Measurements from ENCODE around the gene SKIL.

Gene SKIL

DNA sequence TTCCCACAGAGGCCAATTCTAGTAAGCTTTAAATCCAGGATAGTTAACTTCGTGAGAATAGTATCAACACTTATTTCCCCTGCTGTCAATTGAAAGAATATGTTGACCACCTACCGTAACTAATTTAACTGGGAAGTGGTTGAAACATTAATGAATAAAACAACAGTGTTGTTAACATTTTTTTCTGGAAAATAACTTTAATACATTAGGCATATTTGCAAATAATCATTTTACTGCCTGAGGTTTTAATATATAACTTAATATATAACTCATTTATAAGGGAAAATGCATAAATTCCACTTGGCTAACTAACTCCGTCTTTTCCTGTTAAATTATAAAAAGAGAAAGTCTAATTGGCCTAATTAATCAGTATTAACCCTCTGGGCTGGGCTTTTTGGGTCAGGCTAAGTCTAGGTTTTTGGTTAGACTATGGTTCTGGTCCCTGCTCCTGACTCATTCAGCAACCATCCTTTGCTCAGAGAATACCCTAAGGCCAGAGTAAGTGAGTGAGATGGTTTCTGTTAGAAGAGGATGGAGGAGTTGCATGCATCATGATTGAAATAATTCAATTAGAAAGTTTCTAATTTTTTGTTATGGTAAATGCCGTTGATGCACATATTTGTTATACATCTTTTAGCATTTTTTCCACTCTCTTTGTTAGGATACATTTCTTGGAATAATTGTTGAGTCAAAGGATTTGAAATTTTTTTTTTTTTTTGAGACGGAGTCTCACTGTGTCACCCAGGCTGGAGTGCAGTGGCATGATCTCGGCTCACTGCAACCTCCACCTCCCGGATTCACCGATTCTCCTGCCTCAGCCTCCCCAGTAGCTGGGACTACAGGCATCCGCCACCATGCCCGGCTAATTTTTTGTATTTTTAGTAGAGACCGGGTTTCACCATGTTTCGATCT, 10.8 kb upstream of the SKIL start:
- DNase-seq (ENCODE audit: low spot score) = no peak

DNA sequence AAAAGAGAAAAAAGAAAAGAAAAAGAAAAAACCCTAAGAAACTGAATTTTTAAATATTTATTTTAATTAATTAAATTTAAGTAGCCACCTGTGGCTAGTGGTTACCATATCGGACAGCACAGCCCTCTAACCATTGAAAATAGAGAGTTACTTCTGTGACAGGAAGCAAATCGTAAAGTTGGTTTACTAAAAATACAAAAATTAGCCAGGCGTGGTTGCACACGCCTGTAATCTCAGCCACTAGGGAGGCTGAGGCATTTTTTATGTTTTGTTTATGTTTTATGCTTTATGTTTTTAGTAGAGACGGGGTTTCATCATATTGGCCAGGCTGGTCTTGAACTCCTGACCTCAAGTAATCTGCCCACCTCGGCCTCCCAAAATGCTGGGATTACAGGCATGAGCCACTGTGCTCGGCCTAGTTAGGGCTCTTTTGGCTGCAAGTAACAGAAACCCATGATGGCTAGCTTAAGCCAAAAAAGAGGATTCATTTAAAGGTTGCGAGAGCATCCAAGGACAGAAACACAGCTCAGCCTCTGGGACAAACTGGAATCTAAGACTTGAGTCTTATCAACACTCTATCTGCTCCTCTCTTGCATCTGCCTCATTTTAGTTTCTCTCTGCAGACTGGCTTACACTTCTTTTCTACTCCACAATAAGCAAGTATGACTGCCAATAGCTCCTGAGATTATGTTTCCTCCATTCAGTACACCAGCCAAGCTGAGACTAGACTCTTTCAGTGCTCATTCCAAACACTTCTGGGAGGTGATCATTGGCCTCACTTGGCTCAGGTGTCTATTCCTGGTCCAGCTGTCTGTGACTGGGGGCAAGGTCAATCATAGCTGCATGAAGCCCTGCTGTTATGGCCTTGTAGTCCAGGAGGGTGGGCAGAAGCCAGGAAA, 6.8 kb upstream of the SKIL start:
- DNase-seq (ENCODE audit: low spot score) = no peak

DNA sequence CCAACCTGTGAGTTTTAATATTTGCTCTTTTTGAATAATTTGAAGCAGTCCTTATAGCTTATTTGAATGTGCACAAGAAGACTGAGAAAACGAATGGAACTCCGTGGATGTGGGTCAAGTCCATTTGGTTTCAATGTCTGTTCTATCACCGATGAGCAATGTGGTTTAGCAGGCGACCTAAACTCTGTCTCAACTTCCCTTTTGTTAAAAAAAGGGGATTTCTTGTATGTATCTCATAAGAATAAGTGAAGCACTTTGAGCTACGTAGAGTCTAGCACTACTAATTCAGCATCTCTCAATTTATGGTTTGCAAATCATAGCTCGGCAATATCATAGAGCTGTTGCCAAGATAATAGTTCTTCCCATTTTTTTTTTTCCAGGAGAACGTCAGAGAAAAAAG, 4.6 kb upstream of the SKIL start:
- no peak for DNase-seq (ENCODE audit: low spot score)

DNA sequence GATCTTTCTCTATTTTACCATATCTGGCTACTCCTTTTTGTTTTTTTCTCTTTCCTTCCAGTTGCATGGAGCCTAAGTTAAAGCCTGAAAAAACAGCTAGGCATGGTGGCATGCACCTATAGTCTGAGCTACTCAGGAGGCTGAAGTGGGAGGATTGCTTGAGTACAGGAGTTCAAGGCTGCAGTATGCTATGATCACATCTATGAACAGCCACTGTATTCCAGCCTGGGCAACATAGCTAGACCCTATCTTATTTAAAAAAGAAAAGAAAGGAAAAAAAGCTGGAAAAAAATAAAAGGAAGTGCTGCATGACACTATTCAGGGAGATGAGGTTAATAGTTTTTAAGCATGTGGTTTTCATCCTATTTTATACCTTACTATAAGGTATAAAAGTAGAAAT, 4.0 kb upstream of the SKIL start:
- no peak for DNase-seq (ENCODE audit: low spot score)

DNA sequence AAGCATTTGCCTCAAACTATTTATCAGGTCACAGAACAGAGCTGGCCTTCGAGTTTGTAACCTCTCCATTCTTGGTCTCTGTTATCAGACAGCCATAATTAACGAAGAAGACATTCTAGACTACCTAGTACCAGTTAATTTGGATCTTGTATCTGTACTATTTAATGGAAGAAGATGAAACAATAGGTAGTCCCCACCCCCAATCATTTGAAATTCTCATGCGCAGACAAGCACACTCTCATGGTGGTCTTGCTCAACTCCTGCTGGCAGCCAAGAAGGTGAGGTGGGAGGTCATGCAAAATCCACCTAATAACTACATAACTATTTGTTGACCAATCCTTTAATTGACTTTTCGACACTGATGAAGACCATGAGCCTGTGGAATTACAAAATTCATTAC, 2.8 kb upstream of the SKIL start:
- DNase-seq (ENCODE audit: low spot score) = no peak

DNA sequence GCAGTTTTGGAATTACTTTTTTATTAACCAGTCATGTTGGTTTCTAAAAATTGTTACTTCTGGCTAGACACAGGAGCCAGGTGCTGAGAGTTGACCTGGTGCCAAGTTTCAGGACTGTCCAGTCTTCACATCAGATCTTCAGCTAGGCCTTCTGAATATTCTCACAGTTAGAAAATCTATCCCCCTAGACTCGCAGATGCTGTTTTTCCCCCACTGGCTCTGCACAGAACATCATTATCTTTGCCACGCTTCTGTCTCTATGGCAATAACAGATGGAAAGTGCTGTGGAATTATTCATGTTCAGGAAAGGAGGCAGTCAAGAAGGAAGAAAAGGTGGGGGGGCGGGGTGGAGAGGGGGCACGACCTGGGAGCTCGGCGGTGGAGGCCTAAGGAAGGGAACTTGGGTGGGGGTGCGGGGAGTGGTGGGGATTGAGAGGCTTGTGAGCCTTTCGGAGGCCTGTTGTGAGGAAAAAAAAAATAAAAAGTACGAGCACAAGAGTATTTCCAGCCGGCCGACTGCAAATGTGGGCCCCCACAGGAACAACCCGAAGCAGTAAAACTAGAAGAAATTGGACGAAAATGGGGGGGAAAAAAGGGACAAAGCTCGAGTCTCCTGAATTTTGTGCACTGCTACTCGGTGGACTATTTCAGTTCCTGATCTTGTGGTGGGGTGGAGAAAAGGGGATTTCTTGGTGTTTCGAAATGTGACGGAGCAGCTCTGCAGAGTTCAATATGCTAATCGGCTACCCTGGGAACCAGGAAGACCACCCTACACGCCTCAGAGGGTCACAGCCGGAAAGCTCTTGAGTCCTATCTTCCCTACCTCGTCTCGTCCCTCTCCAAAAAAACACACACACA, 1.5 kb upstream of the SKIL start:
- DNase-seq (ENCODE audit: low spot score) = peak; percentile 79

DNA sequence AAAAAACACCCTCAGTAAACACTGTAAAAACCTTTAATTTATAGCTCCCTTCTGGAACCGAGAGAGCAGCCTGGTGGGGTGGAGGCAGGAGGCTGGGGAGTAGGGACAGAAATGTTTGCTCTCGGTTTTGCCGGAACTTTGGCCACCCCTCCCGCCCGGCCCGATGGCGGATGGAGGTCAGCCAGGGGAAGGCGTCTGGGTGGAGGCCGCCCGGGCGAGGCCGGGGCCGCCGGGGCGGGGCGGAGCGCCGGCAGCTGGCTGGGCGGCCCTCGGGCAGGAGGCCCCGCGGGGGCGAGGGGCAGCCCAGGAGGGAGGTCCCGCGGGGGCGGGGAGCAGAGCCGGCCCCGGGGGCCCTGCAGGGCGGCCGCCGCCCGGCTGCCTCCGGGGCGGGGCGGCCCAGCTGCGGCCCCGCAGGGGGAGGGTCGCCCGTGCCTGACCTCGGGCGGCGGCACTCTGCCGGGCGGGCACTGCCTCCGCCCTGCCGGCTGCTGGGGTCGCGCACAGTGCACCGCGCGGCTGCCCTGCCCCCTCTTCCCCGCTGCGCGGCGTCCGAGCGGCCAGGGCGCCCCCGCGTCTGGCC, 829 bp upstream of the SKIL start:
- DNase-seq (ENCODE audit: low spot score) = no peak

DNA sequence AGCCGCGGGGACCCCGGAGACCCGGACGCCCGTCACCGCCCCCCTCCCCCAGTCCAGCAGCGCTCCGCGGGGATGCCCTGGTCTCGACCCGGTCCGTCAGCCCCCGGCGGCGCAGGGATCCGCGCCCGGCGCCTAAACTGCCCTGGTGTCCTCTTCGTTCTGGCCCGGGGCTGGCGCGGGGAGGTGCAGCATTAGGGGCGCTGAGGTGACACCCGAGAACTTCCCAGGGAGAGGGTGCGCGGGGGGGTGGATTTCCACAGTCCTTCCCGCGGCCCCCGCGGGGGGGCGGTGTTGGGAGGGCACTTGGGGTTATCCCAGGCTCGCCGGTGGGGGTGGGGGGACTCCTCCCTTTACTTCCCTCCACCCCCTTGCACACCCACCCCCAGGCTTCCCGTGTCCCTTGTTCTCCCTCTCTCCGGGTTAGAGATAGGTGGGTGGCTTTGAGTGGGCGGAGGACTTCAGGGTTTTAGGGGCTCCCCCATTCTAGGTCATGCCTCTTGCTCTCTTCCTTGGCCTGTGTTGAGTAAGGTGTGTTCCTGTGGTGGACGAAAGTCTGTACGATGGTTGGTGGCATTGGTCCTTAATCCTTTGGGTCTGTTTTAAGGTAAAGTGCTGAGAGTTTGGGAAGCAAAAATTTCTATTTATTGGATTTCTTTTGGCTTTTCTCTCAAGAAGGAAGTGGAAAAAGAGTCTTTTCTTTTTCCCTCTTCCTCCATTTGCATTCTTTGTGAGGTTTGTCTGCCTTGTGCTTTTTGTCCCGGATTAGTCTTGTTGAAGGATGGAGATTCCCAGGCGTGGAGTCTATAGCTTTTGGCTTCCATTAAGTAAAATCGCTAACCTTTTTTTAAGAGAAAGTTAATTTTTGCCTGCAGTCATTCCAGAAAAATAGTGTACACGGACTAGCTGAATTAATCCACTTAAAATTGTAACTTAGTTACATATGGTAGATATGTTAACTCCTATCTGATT, 811 bp downstream of the SKIL start:
- DNase-seq (ENCODE audit: low spot score) = peak; percentile 77

DNA sequence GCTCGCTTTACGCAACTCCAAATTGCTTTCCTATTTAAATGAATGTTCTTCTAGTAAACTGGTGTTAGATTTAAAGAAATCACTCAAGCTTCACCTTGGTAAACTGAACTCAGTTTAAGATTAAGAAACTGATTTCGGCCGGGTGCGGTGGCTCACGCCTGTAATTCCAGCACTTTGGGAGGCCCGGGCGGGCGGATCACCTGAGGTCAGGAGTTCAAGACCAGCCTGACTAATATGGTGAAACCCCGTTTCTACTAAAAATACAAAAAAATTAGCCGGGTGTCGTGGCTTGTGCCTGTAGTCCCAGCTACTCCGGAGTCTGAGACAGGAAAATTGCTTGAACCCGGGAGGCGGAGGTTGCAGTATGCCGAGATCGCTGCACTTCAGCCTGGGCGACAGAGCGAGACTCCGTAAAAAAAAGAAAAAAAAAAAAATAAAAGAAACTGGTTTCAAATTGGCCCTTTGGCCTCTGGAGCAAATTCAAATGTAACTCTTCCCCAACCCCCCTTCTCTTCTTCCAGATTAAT, 1.7 kb downstream of the SKIL start:
- DNase-seq (ENCODE audit: low spot score) = no peak

DNA sequence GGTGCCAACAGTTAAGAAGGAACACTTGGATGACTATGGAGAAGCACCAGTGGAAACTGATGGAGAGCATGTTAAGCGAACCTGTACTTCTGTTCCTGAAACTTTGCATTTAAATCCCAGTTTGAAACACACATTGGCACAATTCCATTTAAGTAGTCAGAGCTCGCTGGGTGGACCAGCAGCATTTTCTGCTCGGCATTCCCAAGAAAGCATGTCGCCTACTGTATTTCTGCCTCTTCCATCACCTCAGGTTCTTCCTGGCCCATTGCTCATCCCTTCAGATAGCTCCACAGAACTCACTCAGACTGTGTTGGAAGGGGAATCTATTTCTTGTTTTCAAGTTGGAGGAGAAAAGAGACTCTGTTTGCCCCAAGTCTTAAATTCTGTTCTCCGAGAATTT, 3.0 kb downstream of the SKIL start:
- no peak for DNase-seq (ENCODE audit: low spot score)

DNA sequence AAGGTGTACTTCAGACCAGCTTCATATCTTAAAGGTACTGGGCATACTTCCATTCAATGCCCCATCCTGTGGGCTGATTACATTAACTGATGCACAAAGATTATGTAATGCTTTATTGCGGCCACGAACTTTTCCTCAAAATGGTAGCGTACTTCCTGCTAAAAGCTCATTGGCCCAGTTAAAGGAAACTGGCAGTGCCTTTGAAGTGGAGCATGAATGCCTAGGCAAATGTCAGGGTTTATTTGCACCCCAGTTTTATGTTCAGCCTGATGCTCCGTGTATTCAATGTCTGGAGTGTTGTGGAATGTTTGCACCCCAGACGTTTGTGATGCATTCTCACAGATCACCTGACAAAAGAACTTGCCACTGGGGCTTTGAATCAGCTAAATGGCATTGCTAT, 3.4 kb downstream of the SKIL start:
- DNase-seq (ENCODE audit: low spot score) = no peak

DNA sequence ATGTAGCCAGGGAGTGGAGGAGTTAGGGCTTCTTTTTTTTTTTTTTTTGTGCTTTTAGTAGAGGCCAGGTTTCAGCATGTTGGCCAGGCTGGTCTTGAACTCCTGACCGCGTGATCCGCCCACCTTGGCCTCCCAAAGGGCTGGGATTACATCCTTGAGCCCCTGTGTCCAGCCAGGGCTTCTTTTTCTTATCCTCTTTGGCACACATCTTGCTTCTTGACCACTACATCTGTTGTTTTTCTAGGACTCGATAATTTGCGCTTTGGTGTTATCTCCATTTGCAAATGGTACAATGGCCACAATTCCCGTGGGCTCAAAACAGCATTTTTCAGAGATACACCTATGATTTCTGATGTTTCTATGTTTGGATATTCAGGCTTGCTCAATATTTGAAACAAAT, 4.2 kb downstream of the SKIL start:
- no peak for DNase-seq (ENCODE audit: low spot score)

DNA sequence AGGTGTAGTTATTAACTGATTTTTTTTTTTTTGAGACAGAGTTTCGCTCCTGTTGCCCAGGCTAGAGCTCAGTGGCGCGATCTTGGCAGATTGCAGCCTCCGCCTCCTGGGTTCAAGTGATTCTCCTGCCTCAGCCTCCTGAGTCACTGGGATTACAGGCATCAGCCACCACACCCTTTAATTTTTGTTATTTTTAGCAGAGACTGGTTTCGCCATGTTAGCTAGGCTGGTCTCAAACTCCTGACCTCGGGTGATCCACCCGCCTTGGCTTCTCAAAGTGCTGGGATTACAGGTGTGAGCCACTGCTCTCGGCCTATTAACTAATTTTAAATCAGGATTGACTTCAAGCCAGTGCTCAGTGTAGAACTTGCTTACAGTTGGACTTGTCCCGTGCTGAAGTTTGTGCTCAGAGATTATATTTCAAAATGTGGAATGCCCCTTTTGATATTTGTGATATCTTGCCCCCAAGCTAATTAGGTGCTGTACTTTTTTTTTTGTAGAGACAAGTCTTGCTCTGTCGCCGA, 6.0 kb downstream of the SKIL start:
- DNase-seq (ENCODE audit: low spot score) = no peak

DNA sequence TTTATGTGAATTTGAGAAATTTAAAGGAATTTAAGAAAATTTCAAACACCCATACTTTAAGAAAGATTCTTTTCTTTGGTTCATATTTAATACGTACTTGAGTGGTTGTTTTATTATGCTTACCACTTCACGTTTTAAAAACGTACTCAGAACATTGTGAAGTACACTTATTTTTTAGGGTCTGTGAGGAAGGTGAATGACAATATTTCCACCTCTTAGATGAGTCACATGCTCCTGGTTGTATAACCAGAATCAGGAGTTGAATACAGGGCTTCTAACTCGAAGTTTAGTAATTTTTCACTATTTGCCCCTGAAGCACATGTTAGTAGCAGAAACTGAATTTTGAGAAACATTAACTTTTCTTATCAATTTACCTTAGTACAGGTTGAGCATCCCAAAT, 7.5 kb downstream of the SKIL start:
- DNase-seq (ENCODE audit: low spot score) = no peak

DNA sequence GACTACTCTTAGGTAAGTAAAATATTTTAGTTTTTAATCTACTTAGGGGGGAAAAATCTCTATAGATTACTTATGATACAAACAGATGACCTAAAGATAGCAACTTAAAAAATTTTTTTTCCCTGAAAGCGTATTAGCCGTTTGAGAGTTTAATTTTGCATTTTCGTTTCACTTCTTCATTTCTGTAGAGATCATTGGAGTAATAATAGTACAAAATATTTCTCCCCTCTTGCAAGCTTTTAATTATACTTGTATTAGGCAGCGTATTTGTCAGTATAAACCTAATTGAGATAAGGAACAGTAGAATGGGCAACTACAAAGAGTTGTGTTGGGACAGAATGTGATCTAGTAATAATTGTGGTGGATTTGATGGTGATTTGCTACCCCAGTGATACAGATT, 10.3 kb downstream of the SKIL start:
- no peak for DNase-seq (ENCODE audit: low spot score)

DNA sequence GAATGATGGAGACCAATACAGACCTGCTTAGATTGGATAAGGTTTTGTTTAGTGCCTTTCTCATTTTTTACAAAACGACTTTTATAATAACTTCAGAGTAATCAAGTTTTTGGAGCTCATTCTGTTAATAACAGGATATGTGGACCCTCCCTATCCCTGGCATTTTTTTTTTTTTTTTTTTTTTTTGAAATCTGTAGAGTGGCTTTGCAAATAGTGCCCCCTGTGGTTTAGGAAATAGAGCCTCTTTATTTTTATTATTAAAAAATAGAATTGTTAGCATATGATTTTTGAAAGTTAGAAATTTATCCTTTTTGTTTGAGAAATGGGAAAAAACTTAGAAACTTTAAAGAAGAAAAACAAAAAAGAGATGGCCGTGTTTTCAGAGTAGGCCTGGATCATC, 11.4 kb downstream of the SKIL start:
- no peak for DNase-seq (ENCODE audit: low spot score)

DNA sequence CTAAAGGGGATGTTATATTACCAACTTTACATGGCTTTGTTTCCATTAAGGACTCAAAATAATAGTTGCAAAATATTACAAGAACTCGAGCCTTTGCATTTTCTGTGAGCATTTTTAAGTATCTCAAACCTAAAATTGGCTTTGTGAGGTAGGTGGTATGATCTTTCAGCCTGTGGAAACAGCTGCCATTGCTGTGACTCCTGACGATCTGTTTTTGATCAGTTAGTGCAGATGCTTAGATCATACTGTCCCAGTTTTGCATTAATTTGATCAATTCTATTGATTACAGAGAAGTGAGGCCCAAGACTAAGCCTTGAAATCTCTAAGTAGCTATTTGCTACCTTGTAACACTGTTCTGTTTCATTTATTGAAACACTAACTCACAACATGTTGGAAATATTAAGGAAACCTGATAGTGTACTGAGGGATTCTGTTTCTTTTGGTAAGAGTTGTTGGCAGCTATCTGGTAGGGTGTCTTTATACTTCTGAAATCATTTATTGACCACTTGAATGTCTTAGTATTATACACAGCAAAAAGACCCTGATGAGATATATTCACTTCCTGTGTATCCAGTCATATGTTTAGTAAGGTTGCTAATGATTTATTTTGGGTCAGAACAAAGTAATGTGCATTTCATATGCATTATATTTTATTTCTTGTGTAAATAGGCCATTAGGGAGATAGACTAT, 14.8 kb downstream of the SKIL start:
- DNase-seq (ENCODE audit: low spot score) = peak; percentile 33

DNA sequence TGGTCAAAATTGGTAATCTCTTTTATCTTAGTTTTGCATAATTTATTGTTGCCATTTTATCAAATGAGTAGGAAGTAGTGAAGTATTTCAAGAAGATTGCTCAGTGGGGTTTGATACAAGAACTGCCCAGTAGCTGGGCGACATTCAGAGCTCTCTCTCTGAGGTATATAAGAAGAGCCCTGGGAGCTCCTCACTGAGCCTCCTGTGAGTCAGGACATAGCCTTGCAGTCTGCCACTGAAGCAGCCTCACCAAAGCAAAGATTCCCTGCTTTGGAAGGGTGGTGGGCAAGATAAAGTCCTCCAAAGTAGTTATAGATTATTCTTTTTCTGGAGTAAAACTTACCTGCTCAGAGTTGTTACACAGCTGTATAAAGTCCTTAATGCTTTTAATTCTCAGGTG, 26.1 kb downstream of the SKIL start:
- no peak for DNase-seq (ENCODE audit: low spot score)

DNA sequence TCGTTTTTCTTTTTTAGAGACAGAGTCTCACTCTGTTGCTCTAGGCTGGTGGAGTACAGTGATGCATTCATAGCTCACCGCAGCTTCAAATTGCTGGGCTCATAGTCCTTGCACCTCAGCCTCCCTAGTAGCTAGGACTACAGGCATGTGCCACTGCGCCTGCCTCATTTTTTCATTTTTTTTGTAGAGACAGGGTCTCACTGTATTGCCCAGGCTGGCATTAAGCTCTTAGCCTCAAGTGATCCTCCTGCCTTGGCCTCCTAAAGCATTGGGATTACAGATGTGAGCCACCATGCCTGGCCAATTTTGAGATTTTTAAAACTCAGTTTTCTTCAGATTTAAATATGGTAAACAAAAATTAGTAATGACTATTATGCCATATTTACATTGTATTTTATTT, 29.0 kb downstream of the SKIL start:
- DNase-seq (ENCODE audit: low spot score) = no peak
